ENCODE measurements around the gene SPDEF. TPM values are rescaled to one million over a fixed set of nuclear protein-coding genes. Genes with fewer than 3 reads are reported as not detected.

SPDEF gene
- total and polyA plus RNA-seq, 2 donors (not counting 1 experiment from before 2014, with no cell fraction given), result 0.10 TPM; not detected in 1

DNA sequence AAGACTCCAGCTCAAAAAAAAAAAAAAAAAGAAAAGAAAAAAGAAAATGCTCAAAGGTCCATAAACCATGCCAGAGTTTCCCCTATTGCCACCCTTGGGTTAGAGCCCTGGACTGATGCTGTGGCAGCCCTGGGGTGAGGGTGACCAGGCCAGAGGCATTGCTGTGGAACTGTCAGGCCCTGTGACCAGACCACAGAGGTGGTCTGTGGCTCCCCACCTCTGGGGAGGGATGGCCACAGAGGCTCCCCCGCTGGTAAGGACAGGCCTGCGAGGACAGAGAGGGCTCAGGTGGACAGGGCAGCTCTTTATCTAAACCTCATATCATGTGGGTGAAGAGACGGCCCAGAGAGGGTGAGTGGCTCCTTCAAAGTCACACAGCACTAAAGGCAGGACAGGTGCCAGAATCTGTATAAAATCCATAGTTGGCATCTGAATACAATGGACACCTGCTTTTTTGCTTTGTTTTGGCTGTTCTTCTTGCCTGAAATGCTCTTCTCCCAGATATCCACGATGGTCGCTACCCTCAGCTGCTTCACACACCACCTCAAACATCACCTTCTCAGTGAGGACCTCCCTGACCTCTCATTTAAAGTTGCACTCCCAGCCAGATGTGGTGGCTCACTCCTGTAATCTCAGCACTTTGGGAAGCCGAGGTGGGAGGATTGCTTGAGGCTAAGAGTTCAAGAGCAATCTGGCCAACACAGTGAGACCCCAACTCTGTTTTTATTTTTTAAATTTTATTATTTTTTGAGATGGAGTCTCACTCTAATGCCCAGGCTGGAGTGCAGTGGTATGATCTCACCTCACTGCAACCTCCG lies 22.5 kb upstream of the SPDEF start:
- CTCF ChIA-PET, result interaction anchor here (1.6 to 1.7 kb wide), 2 partner anchors 32 to 119 kb away, joined by 4 to 5 read pairs; no protein-coding TSS in a partner anchor
- H3K9ac ChIP-seq (ENCODE audit: low read length), result no peak overlapping the region
- no peak overlapping the region for H2AFZ ChIP-seq (ENCODE audit: insufficient read depth, low read depth, low read length, poor library complexity, severe bottlenecking)
- POLR2A ChIA-PET, result interaction anchor here (0.7 kb wide), 1 partner anchor 110 kb away, joined by 3 read pairs; no protein-coding TSS in a partner anchor
- TF ChIP-seq, protein P1, sequence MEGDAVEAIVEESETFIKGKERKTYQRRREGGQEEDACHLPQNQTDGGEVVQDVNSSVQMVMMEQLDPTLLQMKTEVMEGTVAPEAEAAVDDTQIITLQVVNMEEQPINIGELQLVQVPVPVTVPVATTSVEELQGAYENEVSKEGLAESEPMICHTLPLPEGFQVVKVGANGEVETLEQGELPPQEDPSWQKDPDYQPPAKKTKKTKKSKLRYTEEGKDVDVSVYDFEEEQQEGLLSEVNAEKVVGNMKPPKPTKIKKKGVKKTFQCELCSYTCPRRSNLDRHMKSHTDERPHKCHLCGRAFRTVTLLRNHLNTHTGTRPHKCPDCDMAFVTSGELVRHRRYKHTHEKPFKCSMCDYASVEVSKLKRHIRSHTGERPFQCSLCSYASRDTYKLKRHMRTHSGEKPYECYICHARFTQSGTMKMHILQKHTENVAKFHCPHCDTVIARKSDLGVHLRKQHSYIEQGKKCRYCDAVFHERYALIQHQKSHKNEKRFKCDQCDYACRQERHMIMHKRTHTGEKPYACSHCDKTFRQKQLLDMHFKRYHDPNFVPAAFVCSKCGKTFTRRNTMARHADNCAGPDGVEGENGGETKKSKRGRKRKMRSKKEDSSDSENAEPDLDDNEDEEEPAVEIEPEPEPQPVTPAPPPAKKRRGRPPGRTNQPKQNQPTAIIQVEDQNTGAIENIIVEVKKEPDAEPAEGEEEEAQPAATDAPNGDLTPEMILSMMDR (IDR thresholded peaks at IDR 0.05), result no peak
- no peak for TF ChIP-seq EZH2 (IDR thresholded peaks at IDR 0.05; ENCODE audit: borderline replicate concordance, insufficient read depth, low read depth, low read length, poor library complexity, severe bottlenecking)
- H3K27ac ChIP-seq (ENCODE audit: low read length in 2 of 2), result no peak overlapping the region
- no peak overlapping the region for H3K4me3 ChIP-seq (ENCODE audit: control extremely low read depth in 1 of 5, extremely low read depth in 1 of 5, insufficient read depth in 1 of 5, low read depth in 2 of 5, low read length in 4 of 5)
- H3K27ac Mint-ChIP-seq, result no peak overlapping the region
- H3K4me1 Mint-ChIP-seq, result no peaks in the 10 kb centered on the region
- no peaks in the 10 kb centered on the region for H3K9me3 ChIP-seq (ENCODE audit: control extremely low read depth in 1 of 3, control insufficient read depth in 2 of 3, insufficient read depth in 1 of 3, low read length in 2 of 3)
- H3K27me3 Mint-ChIP-seq, result no peaks in the 10 kb centered on the region
- H3K9me3 Mint-ChIP-seq (ENCODE audit: insufficient read depth), result no peaks in the 10 kb centered on the region
- H3K79me2 ChIP-seq (ENCODE audit: control insufficient read depth, insufficient read depth, low read length), result no peaks in the 10 kb centered on the region
- DNase-seq, result no peak
- H3K36me3 ChIP-seq (replicated peaks in 1 of 2; ENCODE audit: control extremely low read depth in 1 of 2, control insufficient read depth in 1 of 2, extremely low read depth in 1 of 2, insufficient read depth in 2 of 2, low read length in 1 of 2), result no peaks in the 10 kb centered on the region
- 100% methylated on average over 3 of the region's 7 CpGs for WGBS (ENCODE audit: insufficient coverage)
- H4K20me1 ChIP-seq (ENCODE audit: control insufficient read depth, insufficient read depth, low read length, poor library complexity, severe bottlenecking), result peaks cover 11% of the 10 kb centered on the region
- ATAC-seq (ENCODE audit: low read depth), result no peak
- H3K27me3 ChIP-seq (replicated peaks in 1 of 4; ENCODE audit: control extremely low read depth in 1 of 4, control insufficient read depth in 3 of 4, insufficient read depth in 4 of 4, low read length in 3 of 4), result no peaks in the 10 kb centered on the region
- no peak overlapping the region for H3K4me3 Mint-ChIP-seq
- no peak overlapping the region for H3K4me2 ChIP-seq (replicated peaks; ENCODE audit: low read depth, low read length, poor library complexity, severe bottlenecking)
- intact Hi-C loops (cut with micrococcal nuclease), result no loop called here
- H3K4me1 ChIP-seq (ENCODE audit: control insufficient read depth in 2 of 2, insufficient read depth in 2 of 2, low read length in 2 of 2), result no peaks in the 10 kb centered on the region

DNA sequence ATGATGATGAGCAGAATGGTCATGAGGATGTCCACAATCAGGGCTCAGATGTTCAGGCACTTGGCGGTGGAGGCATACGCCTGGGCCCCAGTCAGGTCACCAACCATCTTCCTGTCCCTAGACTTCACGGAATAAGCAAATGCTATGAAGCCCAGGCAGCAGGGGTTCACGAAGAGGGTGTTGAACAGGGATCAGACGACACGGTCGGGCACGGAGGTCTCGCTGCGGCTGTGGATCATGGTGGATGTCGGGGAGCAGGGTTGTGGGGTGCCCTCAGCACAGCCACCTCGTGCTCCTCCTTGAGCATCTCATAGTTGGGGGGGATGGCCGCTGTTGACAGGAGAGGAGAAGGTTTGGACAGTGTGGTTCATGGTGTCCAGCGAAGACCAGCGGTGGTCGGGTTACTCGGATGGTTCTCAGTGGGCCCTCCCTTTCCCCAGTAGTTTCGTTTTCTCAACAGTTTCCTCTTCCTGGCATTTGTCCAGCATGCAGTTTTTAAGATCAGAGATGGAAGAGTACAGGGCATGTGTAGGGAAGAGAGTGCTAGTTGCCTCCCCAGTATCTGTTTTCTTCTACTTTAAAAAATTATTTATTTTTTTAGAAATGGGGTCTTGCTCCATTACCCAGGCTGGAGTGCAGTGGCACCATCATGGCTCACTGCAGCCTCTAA lies 20.3 kb upstream of the SPDEF start:
- TF ChIP-seq EZH2 (IDR thresholded peaks at IDR 0.05; ENCODE audit: borderline replicate concordance, insufficient read depth, low read depth, low read length, poor library complexity, severe bottlenecking), result no peak
- TF ChIP-seq, protein P1 (IDR thresholded peaks at IDR 0.05), result no peak
- Mint-ChIP-seq H3K4me1 (no peaks in the 10 kb centered on the region), H3K4me3 (no peak overlapping the region), H3K27ac (no peak overlapping the region), H3K9me3 (ENCODE audit: insufficient read depth) (no peaks in the 10 kb centered on the region), H3K27me3 (no peaks in the 10 kb centered on the region)
- H3K27me3 ChIP-seq (replicated peaks in 1 of 4; ENCODE audit: control extremely low read depth in 1 of 4, control insufficient read depth in 3 of 4, insufficient read depth in 4 of 4, low read length in 3 of 4), result no peaks in the 10 kb centered on the region
- no peaks in the 10 kb centered on the region for H3K4me1 ChIP-seq (ENCODE audit: control insufficient read depth in 2 of 2, insufficient read depth in 2 of 2, low read length in 2 of 2)
- H2AFZ ChIP-seq (ENCODE audit: insufficient read depth, low read depth, low read length, poor library complexity, severe bottlenecking), result no peak overlapping the region
- no peaks in the 10 kb centered on the region for H3K79me2 ChIP-seq (ENCODE audit: control insufficient read depth, insufficient read depth, low read length)
- no peak overlapping the region for H3K4me3 ChIP-seq (ENCODE audit: control extremely low read depth in 1 of 5, extremely low read depth in 1 of 5, insufficient read depth in 1 of 5, low read depth in 2 of 5, low read length in 4 of 5)
- 98% methylated on average over 12 of the region's 18 CpGs for WGBS (ENCODE audit: insufficient coverage)
- H3K9me3 ChIP-seq (ENCODE audit: control extremely low read depth in 1 of 3, control insufficient read depth in 2 of 3, insufficient read depth in 1 of 3, low read length in 2 of 3), result no peaks in the 10 kb centered on the region
- no peak overlapping the region for H3K4me2 ChIP-seq (replicated peaks; ENCODE audit: low read depth, low read length, poor library complexity, severe bottlenecking)
- H3K27ac ChIP-seq (ENCODE audit: low read length in 2 of 2), result no peak overlapping the region
- H3K36me3 ChIP-seq (replicated peaks in 1 of 2; ENCODE audit: control extremely low read depth in 1 of 2, control insufficient read depth in 1 of 2, extremely low read depth in 1 of 2, insufficient read depth in 2 of 2, low read length in 1 of 2), result no peaks in the 10 kb centered on the region
- no peak for DNase-seq
- ATAC-seq (ENCODE audit: low read depth), result no peak
- intact Hi-C loops (cut with micrococcal nuclease), result no loop called here
- H4K20me1 ChIP-seq (ENCODE audit: control insufficient read depth, insufficient read depth, low read length, poor library complexity, severe bottlenecking), result no peaks in the 10 kb centered on the region
- ChIA-PET CTCF (interaction anchor here (1.3 kb wide), 1 partner anchor 32 kb away, joined by 6 read pairs; no protein-coding TSS in a partner anchor), POLR2A (no interaction called here)
- H3K9ac ChIP-seq (ENCODE audit: low read length), result no peak overlapping the region

Data from B cell (primary cell).